SIG-M5 treated with dmso at 0.1 percent for 504 hours (cell line): ENCODE measurements around the gene SLC18A3.
A peak's percentile ranks its signal among the peaks of the same experiment; 100 is the strongest.

Experiments
- DNase-seq: peaks from one replicate; lab custom pipeline; 2025; ENCODE audit not compliant: unreplicated experiment; lab: John Stamatoyannopoulos, UW

Gene SLC18A3

GRCh38 chr10:49595713-49596492 lies 14.2 kb upstream of the SLC18A3 start:
- DNase-seq: no peak

- no peak for DNase-seq
These were observed 13.7 kb upstream of the SLC18A3 start for GRCh38 chr10:49596493-49596809.

- no peak for DNase-seq
These were observed 13.3 kb upstream of the SLC18A3 start for GRCh38 chr10:49596836-49597235.

GRCh38 chr10:49597426-49598163 lies 12.5 kb upstream of the SLC18A3 start:
- DNase-seq: no peak

- no peak for DNase-seq
These were observed 11.8 kb upstream of the SLC18A3 start for GRCh38 chr10:49598164-49598856.

- DNase-seq: no peak
These were observed 11.1 kb upstream of the SLC18A3 start for GRCh38 chr10:49598986-49599385.

- DNase-seq: no peak
These were observed 10.6 kb upstream of the SLC18A3 start for GRCh38 chr10:49599546-49599945.

GRCh38 chr10:49600046-49600445 lies 10.1 kb upstream of the SLC18A3 start:
- no peak for DNase-seq

GRCh38 chr10:49600781-49601400 lies 9.2 kb upstream of the SLC18A3 start:
- DNase-seq: no peak

GRCh38 chr10:49601857-49602256 lies 8.3 kb upstream of the SLC18A3 start:
- no peak for DNase-seq

GRCh38 chr10:49602380-49603023 lies 7.6 kb upstream of the SLC18A3 start:
- DNase-seq: no peak

GRCh38 chr10:49605216-49605938 lies 4.7 kb upstream of the SLC18A3 start:
- no peak for DNase-seq

GRCh38 chr10:49605939-49606509 lies 4.1 kb upstream of the SLC18A3 start:
- DNase-seq: no peak

GRCh38 chr10:49606981-49607535 lies 3.1 kb upstream of the SLC18A3 start:
- DNase-seq: peak; percentile 68

- DNase-seq: no peak
These were observed 1.7 kb upstream of the SLC18A3 start for GRCh38 chr10:49608166-49609005.

GRCh38 chr10:49609006-49609282 lies 1.2 kb upstream of the SLC18A3 start:
- no peak for DNase-seq

GRCh38 chr10:49609283-49610113 lies 612 bp upstream of the SLC18A3 start:
- no peak for DNase-seq

GRCh38 chr10:49610458-49611165 lies 502 bp downstream of the SLC18A3 start:
- DNase-seq: no peak
